Measurements from ENCODE around the gene MYO1F.

MYO1F gene

DNA sequence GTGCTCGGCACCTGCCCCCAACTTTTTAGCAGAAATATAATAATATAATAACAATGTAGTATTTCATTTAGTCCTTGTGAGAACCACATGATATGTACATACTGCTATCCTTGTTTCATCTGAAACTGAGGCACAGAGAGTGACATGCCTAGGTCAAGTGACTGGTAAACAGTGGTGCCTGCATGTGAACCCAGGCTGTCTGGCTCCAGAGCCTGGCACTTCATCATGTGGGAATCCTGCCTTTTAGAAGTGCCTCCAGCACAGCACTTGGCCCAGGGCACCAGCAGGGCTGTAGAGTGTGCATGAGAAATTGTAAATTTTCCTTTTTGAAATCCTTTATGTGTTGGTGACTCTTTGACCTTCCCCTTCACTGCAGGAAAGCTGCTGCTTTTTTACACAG is 102.2 kb downstream of the MYO1F start:
- H3K9ac ChIP-seq (ENCODE audit: low read length), result no peak overlapping the region
- H2BK12ac ChIP-seq (ENCODE audit: low read length in 2 of 2), result no peak overlapping the region
- H4K8ac ChIP-seq (ENCODE audit: low read length), result no peak overlapping the region
- no peak overlapping the region for H3K14ac ChIP-seq (ENCODE audit: low read length in 2 of 2)
- H2BK15ac ChIP-seq (ENCODE audit: low read depth, poor library complexity, severe bottlenecking), result no peak overlapping the region
- H2AK5ac ChIP-seq (ENCODE audit: low read length, severe bottlenecking), result no peak overlapping the region
- no peak overlapping the region for H3K4ac ChIP-seq (ENCODE audit: low read depth in 1 of 2, low read length in 2 of 2)
- no peak overlapping the region for H4K91ac ChIP-seq (ENCODE audit: low read length)
- H2BK5ac ChIP-seq (ENCODE audit: low read depth, low read length, poor library complexity, severe bottlenecking), result no peak overlapping the region
- H3K23ac ChIP-seq (ENCODE audit: low read length in 2 of 2), result no peak overlapping the region
- H2BK120ac ChIP-seq (ENCODE audit: low read depth, low read length), result no peak overlapping the region
- peaks cover 77 to 83% of the 10 kb centered on the region in 2 experiments for H3K36me3 ChIP-seq (ENCODE audit: control insufficient read depth in 1 of 2, insufficient read depth in 2 of 2, low read depth in 1 of 2, low read length in 2 of 2)
- peaks cover 15% of the 10 kb centered on the region for H3K79me1 ChIP-seq (replicated peaks; ENCODE audit: low read length, poor library complexity, severe bottlenecking)
- H3K4me3 ChIP-seq (ENCODE audit: insufficient read depth in 1 of 2, low read depth in 1 of 2, low read length in 2 of 2), result no peak overlapping the region
- no peaks in the 10 kb centered on the region for H3K27me3 ChIP-seq (ENCODE audit: control insufficient read depth in 1 of 2, insufficient read depth in 1 of 2, low read length in 2 of 2)
- H3K27ac ChIP-seq (ENCODE audit: low read length, poor library complexity, severe bottlenecking), result no peak overlapping the region
- no peak overlapping the region for H2AFZ ChIP-seq (ENCODE audit: low read depth, low read length)
- no peak overlapping the region for H3K4me2 ChIP-seq (ENCODE audit: low read length, poor library complexity, severe bottlenecking)
- WGBS, result no CpG with 5 or more reads among the region's 1 CpG
- H3K18ac ChIP-seq (ENCODE audit: low read depth in 1 of 2, low read length in 2 of 2), result no peak overlapping the region
- peaks cover 2% of the 10 kb centered on the region for H3K4me1 ChIP-seq (ENCODE audit: control insufficient read depth, insufficient read depth, low read depth, low read length)
- H3K9me3 ChIP-seq (ENCODE audit: control insufficient read depth, low read length), result no peaks in the 10 kb centered on the region
- no peak for DNase-seq

DNA sequence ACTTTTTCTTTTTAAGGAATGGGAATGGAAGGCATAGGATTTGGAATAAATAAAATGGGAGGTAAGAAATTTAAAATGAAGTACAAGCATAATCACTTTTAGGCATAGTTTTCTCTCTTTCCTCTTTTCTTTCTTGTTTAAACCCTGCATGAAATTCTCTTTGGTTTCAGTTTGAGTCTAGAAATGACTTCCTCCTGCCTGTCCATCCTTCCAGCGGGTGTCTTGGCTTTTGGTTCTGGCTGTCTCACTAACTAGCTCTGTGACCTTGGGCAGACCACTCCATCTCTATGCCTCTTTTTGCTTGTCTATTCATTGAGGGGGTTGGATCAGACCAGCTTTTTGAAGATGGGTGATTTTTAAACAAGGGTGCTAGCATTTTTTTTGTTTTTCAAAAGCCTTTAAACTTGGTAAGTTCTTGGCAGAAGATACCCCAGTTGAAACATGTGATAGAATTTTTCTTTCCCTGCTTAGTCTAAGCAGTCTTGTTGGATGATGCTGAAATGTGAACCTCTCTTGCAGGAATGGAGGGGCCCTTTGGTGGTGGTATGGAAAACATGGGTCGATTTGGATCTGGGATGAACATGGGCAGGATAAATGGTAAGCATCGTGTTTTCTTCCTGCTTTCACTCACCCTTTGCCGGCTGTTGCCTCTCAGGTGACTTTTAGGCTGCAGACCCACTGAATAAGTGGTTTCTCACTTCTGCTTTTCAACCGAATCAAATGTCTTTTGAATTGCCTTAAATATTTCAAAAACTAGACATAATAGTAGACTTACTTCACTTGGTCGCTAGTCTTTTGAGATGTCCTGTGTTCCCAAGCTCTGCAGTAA is 103.4 kb downstream of the MYO1F start:
- H3K4ac ChIP-seq (ENCODE audit: low read depth in 1 of 2, low read length in 2 of 2), result no peak overlapping the region
- no peak overlapping the region for H2BK120ac ChIP-seq (ENCODE audit: low read depth, low read length)
- no peak overlapping the region for H3K23ac ChIP-seq (ENCODE audit: low read length in 2 of 2)
- peaks cover 78 to 91% of the 10 kb centered on the region in 2 experiments for H3K36me3 ChIP-seq (ENCODE audit: control insufficient read depth in 1 of 2, insufficient read depth in 2 of 2, low read depth in 1 of 2, low read length in 2 of 2)
- no peak overlapping the region for H3K4me2 ChIP-seq (ENCODE audit: low read length, poor library complexity, severe bottlenecking)
- no peak for DNase-seq
- no peak overlapping the region for H2AFZ ChIP-seq (ENCODE audit: low read depth, low read length)
- no peak overlapping the region for H4K8ac ChIP-seq (ENCODE audit: low read length)
- WGBS, result 94% methylated on average over 6 of the region's 6 CpGs
- H3K79me1 ChIP-seq (replicated peaks; ENCODE audit: low read length, poor library complexity, severe bottlenecking), result peaks cover 23% of the 10 kb centered on the region
- no peak overlapping the region for H2BK12ac ChIP-seq (ENCODE audit: low read length in 2 of 2)
- H2BK15ac ChIP-seq (ENCODE audit: low read depth, poor library complexity, severe bottlenecking), result no peak overlapping the region
- no peaks in the 10 kb centered on the region for H3K27me3 ChIP-seq (ENCODE audit: control insufficient read depth in 1 of 2, insufficient read depth in 1 of 2, low read length in 2 of 2)
- peaks cover 2% of the 10 kb centered on the region for H3K4me1 ChIP-seq (ENCODE audit: control insufficient read depth, insufficient read depth, low read depth, low read length)
- no peak overlapping the region for H3K4me3 ChIP-seq (ENCODE audit: insufficient read depth in 1 of 2, low read depth in 1 of 2, low read length in 2 of 2)
- H3K14ac ChIP-seq (ENCODE audit: low read length in 2 of 2), result no peak overlapping the region
- no peak overlapping the region for H3K18ac ChIP-seq (ENCODE audit: low read depth in 1 of 2, low read length in 2 of 2)
- H3K27ac ChIP-seq (ENCODE audit: low read length, poor library complexity, severe bottlenecking), result no peak overlapping the region
- H2AK5ac ChIP-seq (ENCODE audit: low read length, severe bottlenecking), result no peak overlapping the region
- no peak overlapping the region for H2BK5ac ChIP-seq (ENCODE audit: low read depth, low read length, poor library complexity, severe bottlenecking)
- H3K9me3 ChIP-seq (ENCODE audit: control insufficient read depth, low read length), result no peaks in the 10 kb centered on the region
- H3K9ac ChIP-seq (ENCODE audit: low read length), result no peak overlapping the region
- H4K91ac ChIP-seq (ENCODE audit: low read length), result no peak overlapping the region
